GM12878 (cell line): ENCODE results near the gene KIF5A. TPM values are rescaled to one million over a fixed set of nuclear protein-coding genes. Genes with fewer than 3 reads are reported as not detected.

ENCODE experiments used
- ATAC-seq: fragments of 200-7000 bp; cut with Tn5 transposase; 3 replicates; pipeline ENCODE4 v1.9.1; 2020; ENCODE audit warnings: mild to moderate bottlenecking, moderate library complexity
- BruUV-seq: library from RNA; stranded (reverse); fragments of 400-500 nt; replicated peaks from 2 replicates; lab custom pipeline; 2021; lab: Mats Ljungman, UMichigan
- CTCF ChIA-PET: fragments of 300-600 bp; sonication (Branson Sonifier 250); formaldehyde crosslinking; extraction: SDS; loops from one replicate; lab custom pipeline; 2021; ENCODE audit warnings: inconsistent platforms; lab: Yijun Ruan, JAX
- POLR2A ChIA-PET: fragments of 350-600 bp; formaldehyde crosslinking; extraction: SDS; loops from one replicate; lab custom pipeline; 2021; ENCODE audit warnings: inconsistent platforms; lab: Charles Lee
- RAD21 ChIA-PET: fragments of 300-600 bp; sonication (Branson Sonifier 250); formaldehyde crosslinking; loops from one replicate; lab custom pipeline; 2023; ENCODE audit warnings: antibody characterized with exemption; ENCODE audit not compliant: unreplicated experiment; lab: Charles Lee
- SMC1A ChIA-PET: fragments of 300-600 bp; sonication (Branson Sonifier 250); formaldehyde crosslinking; loops from one replicate; lab custom pipeline; 2023; ENCODE audit not compliant: unreplicated experiment, uncharacterized antibody; lab: Charles Lee
- DNase-seq: peaks from one replicate; pipeline ENCODE4 v3.0.0-alpha.2; 2011; ENCODE audit warnings: low read depth, low spot score
- FAIRE-seq: peaks from 3 replicates; lab custom pipeline; 2011; peaks lifted over from hg19 to GRCh38; lab: Jason Lieb, UNC
- H2AFZ ChIP-seq: 2 replicates; pipeline ENCODE4 v1.6.0; 2011; ENCODE audit warnings: low read depth, low read length, control low read depth; ENCODE audit not compliant: control insufficient read depth
- H3K27ac ChIP-seq: 2 replicates; pipeline ENCODE4 v1.5.1; 2011; ENCODE audit warnings: control low read depth; ENCODE audit not compliant: control insufficient read depth, insufficient read depth
- H3K27me3 ChIP-seq, 2 experiments: replicated peaks in 1 of 2; 2 replicates each; pipeline versions ENCODE4 v1.6.0 to v1.6.1; 2011; ENCODE audit warnings: low read length in 1 of 2; ENCODE audit not compliant: control insufficient read depth in 2 of 2, insufficient read depth in 2 of 2
- H3K36me3 ChIP-seq, 2 experiments: 2 replicates each; pipeline ENCODE4 v1.5.1; 2011; ENCODE audit warnings: low read length in 1 of 2; ENCODE audit not compliant: control insufficient read depth in 2 of 2, insufficient read depth in 2 of 2
- H3K4me1 ChIP-seq: 2 replicates; pipeline ENCODE4 v1.6.1; 2011; ENCODE audit warnings: mild to moderate bottlenecking, low read length, moderate library complexity, mixed read lengths; ENCODE audit not compliant: control insufficient read depth, insufficient read depth
- H3K4me2 ChIP-seq: 2 replicates; pipeline ENCODE4 v1.6.0; 2011; ENCODE audit warnings: control low read depth; ENCODE audit not compliant: control insufficient read depth, insufficient read depth
- H3K4me3 ChIP-seq: fragments of 200-600 bp; sonication (generic); 2 replicates; pipeline ENCODE4 v1.5.1; 2016
- H3K79me2 ChIP-seq: 2 replicates; pipeline ENCODE4 v1.6.0; 2011; ENCODE audit warnings: low read length; ENCODE audit not compliant: control insufficient read depth, insufficient read depth
- H3K9ac ChIP-seq: 2 replicates; pipeline ENCODE4 v1.8.0; 2011; ENCODE audit warnings: low read length, control low read depth, mixed read lengths; ENCODE audit not compliant: control insufficient read depth, insufficient read depth
- H3K9me3 ChIP-seq: replicated peaks from 3 replicates; pipeline ENCODE4 v1.5.1; 2011; ENCODE audit warnings: mild to moderate bottlenecking, low read length; ENCODE audit not compliant: control insufficient read depth, insufficient read depth
- H4K20me1 ChIP-seq: 2 replicates; pipeline ENCODE4 v1.6.0; 2011; ENCODE audit not compliant: control insufficient read depth, insufficient read depth
- EP300 ChIP-seq, 2 experiments: fragments of 150-350 bp in 1 of 2; IDR thresholded peaks; 2 replicates each; pipeline ENCODE4 v1.6.1; 2011 to 2012; ENCODE audit warnings: low read depth in 2 of 2, low read length in 2 of 2, borderline replicate concordance in 1 of 2, improper control_type of control experiment in 1 of 2, inconsistent platforms in 1 of 2; ENCODE audit not compliant: control insufficient read depth in 1 of 2
- NR2F1 ChIP-seq: fragments of 450-650 bp; conservative IDR thresholded peaks from 2 replicates; pipeline ENCODE4 v1.6.1; 2017; ENCODE audit warnings: mild to moderate bottlenecking
- WGBS: methylation state at CpG from one replicate; pipeline ENCODE4 v1.1.6; 2016; ENCODE audit warnings: low lambda C conversion rate; ENCODE audit not compliant: insufficient replicate concordance, insufficient coverage; ENCODE audit errors: missing lambda C conversion rate; 5-methylcytosine and 5-hydroxymethylcytosine counted together
- in situ Hi-C: fragments of 300-500 bp; cut with MboI; formaldehyde crosslinking; loops from 9 replicates; pipeline ENCODE4 v1.14.3; 2018; ENCODE audit warnings: mixed read lengths
- intact Hi-C: fragments of 100-400 bp; cut with micrococcal nuclease; formaldehyde crosslinking; loops from one replicate; pipeline ENCODE4 v1.14.2; 2022; ENCODE audit not compliant: unreplicated experiment
- polyA plus RNA-seq, 11 experiments: library from polyadenylated mRNA; depleted of rRNA in 4 of 11; unstranded in 6 of 11; stranded (reverse) in 5 of 11; fragments of >200 nt; fragmentation: Nextera tagmentation in 4 of 11; fragmentation: Illumina TruSeq in 1 of 11; extraction: Ambion mirVana in 4 of 11; extraction: Trizol in 1 of 11; gene quantifications; 1 replicate in 1 of 11; 2 replicates in 10 of 11; pipeline versions ENCODE4 v1.2.1 to v1.2.3, GENCODE V29; 2011 to 2016; ENCODE audit warnings: inconsistent platforms in 2 of 11, missing spikeins in 2 of 11, low read depth in 1 of 11
- total RNA-seq, 4 experiments: library from RNA; depleted of rRNA in 3 of 4; stranded (reverse); fragments of >200 nt in 3 of 4; fragmentation: Illumina TruSeq in 1 of 4; extraction: Trizol in 1 of 4; gene quantifications; 2 replicates each; pipeline versions ENCODE4 v1.2.1 to v1.2.3, GENCODE V29; 2013 to 2021

Gene KIF5A
- total and polyA plus RNA-seq, 10 of the 15 experiments (the other 5 are each of a cell fraction or from before 2014, with no cell fraction given): 0.35 to 2.9 (median 0.97) TPM

DNA sequence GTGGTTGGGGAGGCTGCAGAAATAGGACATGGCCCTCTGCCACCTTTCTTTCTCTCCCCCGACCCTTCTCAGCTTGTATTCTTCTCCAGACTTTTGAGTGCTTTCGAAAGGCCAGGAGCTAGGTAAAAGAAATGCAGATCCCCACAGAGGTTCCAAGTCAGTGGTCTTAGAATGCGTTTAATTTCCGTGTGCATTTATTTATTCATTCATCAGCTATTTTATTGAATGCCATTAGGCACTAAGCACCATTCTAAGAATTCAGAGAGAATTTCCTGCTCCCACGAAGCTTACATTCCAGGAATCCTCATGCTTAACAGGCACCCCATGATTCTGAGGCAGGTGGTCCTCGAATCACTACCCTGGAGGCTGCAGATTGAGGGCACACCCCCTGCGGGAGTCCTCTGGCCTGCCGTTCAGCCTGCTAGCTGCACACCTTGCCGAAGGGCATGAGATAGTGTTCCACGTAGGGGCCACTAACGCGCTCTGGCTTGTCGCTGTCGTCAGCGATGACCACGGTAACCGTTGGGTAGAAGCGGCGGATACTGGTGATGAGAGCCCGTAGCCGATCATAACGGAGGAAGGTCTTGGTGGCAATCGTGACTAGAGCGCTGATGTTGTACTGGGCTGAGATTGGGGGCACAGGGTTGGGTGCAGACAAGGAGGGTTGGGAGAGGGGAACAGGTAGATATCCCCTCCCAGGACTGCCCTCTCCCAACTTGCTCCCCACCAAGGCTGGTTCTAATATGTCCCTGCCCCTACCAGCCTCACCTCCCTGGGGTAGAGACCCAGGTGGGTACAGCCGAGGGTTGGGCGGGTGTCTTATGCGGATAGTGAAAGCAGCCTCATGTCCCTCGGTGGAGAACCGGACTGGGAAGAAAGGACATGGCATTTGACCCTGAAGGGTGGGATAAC is 78.7 kb downstream of the KIF5A start:
- Histone ChIP-seq H4K20me1 (no peaks in the 10 kb centered on the region), H3K4me1 (no peaks in the 10 kb centered on the region), H2AFZ (no peak overlapping the region), H3K4me2 (no peak overlapping the region), H3K4me3 (no peak overlapping the region), H3K27ac (no peak overlapping the region), H3K79me2 (no peaks in the 10 kb centered on the region), H3K9me3 (no peaks in the 10 kb centered on the region), H3K9ac (no peak overlapping the region), H3K36me3 (no peaks in the 10 kb centered on the region), H3K27me3 (peaks cover 23 to 26% of the 10 kb centered on the region in 2 experiments)
- in situ Hi-C loops: no loop called here
- whole genome bisulfite sequencing: 77% methylated on average over 29 of the region's 29 CpGs
- ChIA-PET SMC1A (interaction anchor here (1.2 to 1.5 kb wide), 3 partner anchors 11 to 14 kb away, joined by 3 to 4 read pairs (median 3); no protein-coding TSS in a partner anchor), CTCF (interaction anchor here (1.5 to 4.2 kb wide), 2 partner anchors 10 to 44 kb away, joined by 4 to 17 read pairs; no protein-coding TSS in a partner anchor), RAD21 (no interaction called here), POLR2A (no interaction called here)
- TF ChIP-seq EP300 (IDR thresholded peaks at IDR 0.05; ENCODE audit: borderline replicate concordance in 1 of 2, control insufficient read depth in 1 of 2, low read depth in 2 of 2, low read length in 2 of 2): no peak
- intact Hi-C loops: no loop called here
- FAIRE-seq (no peak), DNase-seq (no peak), ATAC-seq (no peak)
- BruUV-seq: no TSS peak

DNA sequence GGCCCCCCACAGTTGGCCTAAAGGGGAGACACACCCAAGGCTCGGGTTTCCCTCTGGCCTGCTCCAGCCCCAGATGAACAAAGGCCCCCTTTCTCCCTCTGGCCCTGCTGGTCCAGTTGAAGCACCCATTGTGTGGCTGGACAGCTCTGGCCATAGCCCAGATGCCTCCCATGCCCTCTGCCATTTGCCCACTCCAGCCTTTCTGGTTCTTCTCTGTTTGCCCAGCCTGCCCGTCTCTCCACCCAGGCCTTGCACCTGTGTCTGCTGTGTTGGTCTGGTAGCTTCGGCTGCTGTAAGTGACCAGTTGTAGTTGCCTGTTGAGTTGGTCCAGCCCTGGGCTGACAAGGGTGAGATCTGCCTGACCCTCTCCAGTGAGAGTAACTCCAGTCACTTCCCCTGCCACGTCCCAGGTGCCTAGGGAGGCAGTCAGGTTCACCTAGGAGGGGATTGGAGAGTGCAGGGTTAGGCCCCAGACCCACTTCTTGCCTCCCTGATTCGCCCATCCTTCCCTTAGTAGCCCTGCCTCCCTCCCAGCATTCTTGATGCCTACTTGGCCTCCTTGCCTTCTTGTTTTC is 80.1 kb downstream of the KIF5A start:
- H3K4me2 ChIP-seq: no peak overlapping the region
- ChIA-PET SMC1A (interaction anchor here (0.6 to 1.2 kb wide), 2 partner anchors 12 to 46 kb away, joined by 3 to 5 read pairs; no protein-coding TSS in a partner anchor), POLR2A (no interaction called here), CTCF (interaction anchor here (0.9 to 4.2 kb wide), 5 partner anchors 15 to 178 kb away, joined by 3 to 17 read pairs (median 5); no protein-coding TSS in a partner anchor), RAD21 (no interaction called here)
- in situ Hi-C loops (no loop called here), intact Hi-C loops (no loop called here)
- no peak overlapping the region for H3K9ac ChIP-seq
- WGBS: 14% methylated on average over 5 of the region's 5 CpGs
- no peaks in the 10 kb centered on the region for H4K20me1 ChIP-seq
- H3K4me1 ChIP-seq: no peaks in the 10 kb centered on the region
- no peaks in the 10 kb centered on the region for H3K79me2 ChIP-seq
- H3K9me3 ChIP-seq: no peaks in the 10 kb centered on the region
- TF ChIP-seq NR2F1: no peak
- ATAC-seq: no peak
- no peak overlapping the region for H2AFZ ChIP-seq
- DNase-seq: no peak
- H3K27ac ChIP-seq: no peak overlapping the region
- no peak overlapping the region for H3K4me3 ChIP-seq
- H3K27me3 ChIP-seq: peaks cover 23 to 25% of the 10 kb centered on the region in 2 experiments
- no peak for FAIRE-seq
- H3K36me3 ChIP-seq: no peaks in the 10 kb centered on the region
- BruUV-seq: no TSS peak
